GM18511 (cell line): ENCODE measurements around the gene TMIGD3.

ENCODE experiments used
- ATAC-seq: cut with Tn5 transposase; IDR thresholded peaks from one replicate; pipeline ENCODE4 v1.9.1; 2021; ENCODE audit warnings: mild to moderate bottlenecking, moderate library complexity; ENCODE audit not compliant: unreplicated experiment

Gene TMIGD3

DNA sequence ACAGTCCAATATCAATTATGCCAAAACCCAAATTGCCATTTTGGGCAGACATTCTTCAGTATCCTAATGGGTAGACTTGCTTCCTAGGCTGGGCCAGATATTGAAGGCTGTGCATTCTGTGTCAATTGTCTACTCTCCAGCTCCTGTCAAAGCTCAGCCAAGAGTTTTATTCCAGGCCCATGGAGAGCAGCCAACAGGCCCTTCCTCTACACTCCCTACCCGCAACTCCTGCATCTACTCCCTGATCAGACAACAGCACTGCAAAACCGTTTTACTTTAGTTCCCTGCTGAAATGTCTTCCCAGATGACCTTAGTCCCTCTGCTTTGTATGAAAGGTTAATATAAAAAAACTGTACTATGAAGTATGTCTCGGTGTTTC lies 6.6 kb upstream of the TMIGD3 start:
- no peak for ATAC-seq

DNA sequence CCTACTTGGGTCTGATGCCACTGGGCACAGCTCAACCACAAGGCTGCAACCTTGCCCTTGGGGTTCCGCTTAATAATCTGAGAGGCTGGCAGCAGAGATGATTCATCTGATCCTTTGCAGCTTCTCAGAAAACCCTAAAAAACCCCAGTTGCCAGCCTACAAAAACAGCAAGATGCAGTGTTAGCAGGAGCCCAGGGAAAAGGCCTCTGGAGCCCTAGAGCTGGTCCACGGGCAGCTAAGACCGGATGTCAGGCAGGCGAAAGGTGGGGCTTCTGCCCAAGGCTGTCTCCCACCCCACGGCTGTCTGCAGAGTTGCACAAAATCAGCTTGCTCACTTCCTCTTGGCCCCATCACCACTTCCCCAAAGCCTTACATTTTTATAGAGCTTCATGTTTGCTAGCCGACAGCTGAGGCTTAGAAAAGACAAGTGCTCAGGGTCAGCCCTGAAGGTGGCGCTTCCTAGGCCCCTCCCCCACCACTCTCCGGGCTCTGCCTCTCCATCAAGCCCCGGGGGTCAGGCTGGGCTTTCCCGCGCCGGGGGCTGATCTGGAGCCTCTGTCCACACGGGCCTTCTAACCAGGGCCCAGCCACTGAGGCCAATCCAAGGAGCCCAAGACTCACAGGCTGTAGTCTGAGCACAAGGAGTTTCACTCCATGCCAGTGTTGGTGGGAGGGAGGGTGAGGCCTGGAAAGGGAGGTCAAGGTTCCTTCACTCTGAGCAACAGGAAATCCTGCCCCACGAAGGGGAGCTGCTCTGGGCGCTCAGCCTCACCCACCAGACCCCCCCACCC lies 4.2 kb upstream of the TMIGD3 start:
- peak; percentile 68 for ATAC-seq

DNA sequence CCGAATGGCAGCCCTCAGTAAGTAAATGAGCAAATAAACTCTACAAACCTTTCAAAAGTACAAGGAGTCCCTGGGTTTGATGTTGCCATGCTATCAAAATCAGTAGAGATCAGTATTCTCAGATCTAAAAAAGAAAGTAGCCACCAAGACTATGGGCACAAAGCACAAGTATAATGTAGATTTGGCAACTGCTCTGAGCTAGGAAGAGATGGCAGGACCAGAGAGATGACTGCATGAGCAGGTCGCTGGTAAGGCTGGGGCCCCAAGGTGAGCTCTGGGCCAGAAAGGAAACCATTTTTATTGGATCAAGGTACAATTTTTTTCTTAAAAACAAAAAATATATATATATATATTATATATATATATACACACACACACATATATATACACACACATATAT lies 3.1 kb upstream of the TMIGD3 start:
- no peak for ATAC-seq

DNA sequence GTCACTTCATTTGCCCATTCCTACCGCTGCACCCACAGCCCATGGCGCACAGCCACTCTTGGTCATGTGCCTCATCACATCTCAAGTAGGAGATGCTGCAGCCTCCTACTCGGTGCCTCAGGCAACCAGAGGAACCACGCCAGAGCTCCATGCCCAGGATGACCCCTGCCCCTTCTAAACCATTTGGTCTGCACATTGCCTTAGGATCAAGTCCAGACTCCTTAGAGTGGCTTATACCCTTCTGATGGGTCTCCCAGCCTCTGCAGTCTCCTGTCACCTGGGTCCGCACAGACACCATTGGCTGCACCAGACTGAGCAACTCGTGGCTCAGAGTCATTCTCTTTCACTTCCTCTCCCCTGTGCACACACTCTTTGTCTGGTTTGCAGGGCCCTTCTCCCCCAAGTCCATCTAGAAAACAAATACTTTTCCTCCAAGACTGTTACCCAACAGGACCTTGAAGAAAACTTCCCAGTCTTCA lies 2.2 kb upstream of the TMIGD3 start:
- ATAC-seq, result peak; percentile 60

DNA sequence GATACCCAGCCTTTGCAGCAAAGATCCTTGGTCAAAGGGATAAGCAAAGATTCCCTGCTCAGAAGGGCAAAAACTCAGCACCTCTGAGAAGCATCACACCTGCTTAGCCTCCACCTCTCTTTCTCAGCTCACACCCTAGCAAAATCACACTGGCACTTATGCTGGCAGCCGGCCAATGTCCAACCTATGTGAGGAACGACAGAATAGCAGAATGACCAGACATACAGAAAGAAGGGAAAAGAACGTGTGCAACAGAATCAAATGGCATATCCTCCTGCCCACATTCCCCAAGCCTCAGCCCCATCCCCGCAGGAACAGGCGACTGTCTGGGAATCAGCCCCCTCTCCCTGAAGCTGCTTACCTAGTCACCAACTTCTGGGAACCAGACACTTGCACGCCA lies 664 bp upstream of the TMIGD3 start:
- no peak for ATAC-seq

DNA sequence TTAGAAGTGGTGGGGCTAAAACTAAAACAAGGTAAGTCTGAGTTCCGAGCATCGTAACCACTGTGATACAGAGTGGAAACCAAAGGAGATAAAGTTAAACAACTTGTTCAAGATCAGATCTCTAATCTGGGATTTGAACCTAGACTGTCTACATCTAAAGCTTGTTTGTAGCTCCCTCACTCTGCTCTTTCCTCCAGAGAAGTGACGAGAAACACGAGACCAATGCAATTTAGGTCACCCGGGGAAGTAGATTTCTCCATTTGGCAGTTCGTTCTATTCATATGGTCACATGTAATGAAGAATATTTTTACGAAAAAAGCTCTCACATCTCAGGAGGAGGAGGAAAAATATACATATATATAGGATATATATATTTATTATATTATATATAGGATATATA lies 1.8 kb downstream of the TMIGD3 start:
- no peak for ATAC-seq

DNA sequence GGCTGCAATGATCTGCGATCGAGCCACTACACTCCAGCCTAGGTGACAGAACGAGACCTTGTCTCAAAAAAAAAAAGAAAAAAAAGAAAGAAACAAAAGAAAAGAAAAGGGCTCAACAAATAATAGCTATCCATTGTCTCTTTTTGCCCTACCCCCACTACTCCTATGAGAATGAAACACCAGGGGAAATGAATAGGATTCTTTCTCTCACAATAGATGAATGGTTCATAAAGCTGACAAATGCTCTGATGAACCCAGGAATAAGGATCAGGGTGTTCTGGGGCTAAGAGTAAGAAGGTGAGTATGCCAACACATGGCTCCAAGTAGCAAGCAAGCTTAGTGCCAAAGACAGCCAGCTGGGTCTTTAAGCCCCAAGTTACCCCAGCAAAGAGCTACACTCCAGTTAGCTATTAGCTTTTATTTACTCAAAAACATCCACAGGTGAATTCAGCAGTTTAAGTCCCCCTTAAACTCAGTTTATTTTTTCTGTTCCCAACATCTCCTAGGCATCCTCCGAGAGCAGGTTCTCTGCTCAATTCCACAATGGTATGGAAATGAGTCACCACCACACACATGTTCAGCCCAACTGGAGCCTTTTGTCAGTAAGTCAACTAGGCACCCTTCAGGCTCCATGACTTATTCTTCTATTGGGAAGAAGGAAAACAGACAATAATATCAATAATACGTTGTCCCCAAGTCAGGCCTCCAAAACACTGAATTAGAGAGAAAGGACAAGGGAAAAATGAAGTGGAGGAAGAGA lies 4.2 kb downstream of the TMIGD3 start:
- ATAC-seq, result no peak

DNA sequence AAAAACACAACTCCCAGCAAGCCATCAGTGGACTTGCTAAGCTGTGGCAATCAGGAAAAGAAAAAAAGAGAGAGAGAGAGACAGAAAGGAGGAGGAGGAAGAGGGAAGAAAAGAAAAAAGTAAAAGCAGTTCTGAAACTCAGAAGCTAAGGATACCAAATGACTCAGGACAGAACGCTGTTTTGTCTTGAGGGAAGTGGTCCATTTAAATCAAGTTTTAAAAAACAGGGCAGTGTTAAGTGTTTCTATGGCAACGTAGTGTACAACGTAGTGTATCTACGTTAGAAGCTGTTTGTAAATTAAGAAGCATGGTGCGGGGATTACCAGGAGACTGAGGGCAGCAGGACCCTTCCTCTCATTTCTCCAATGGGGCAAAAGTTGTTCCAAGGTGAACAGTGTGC lies 5.8 kb downstream of the TMIGD3 start:
- no peak for ATAC-seq

DNA sequence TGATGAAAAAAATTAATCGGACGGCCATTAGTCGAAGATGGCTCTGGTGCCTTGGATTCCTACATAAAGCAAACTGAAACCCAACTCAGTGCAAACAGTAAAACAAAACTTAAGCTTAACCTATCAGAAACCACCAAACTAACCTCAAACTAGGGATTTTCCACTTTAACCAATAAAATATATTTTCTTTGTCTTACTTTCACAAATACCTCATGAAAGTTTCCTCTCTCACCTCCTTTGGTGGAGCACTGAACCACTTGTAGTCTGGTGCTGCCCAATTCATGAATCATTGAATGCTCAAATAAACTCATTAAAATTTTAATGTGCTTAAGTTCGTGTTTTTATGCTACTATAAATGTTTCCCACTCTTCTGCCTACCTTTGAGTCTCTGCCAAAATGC lies 7.0 kb downstream of the TMIGD3 start:
- ATAC-seq, result no peak

DNA sequence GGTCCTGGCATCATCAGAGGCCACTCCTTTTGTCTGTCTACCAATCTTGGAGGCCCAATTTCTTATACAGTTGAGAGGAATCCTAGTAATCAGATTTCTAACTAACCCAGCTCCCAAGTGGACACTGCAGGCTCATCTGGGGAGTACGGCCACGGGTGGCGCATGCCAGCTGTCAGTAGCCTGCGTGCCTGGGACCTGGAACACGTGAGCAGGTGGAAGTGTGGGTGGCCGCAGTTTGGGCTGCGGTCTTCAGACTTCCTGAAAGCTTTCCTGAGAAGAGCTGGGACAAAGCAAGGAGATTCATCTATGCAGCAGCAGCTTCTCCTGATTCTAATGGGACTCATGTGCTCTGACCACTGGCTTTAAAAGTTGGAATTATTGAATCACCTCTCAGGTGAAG lies 12.4 kb downstream of the TMIGD3 start:
- ATAC-seq, result no peak

DNA sequence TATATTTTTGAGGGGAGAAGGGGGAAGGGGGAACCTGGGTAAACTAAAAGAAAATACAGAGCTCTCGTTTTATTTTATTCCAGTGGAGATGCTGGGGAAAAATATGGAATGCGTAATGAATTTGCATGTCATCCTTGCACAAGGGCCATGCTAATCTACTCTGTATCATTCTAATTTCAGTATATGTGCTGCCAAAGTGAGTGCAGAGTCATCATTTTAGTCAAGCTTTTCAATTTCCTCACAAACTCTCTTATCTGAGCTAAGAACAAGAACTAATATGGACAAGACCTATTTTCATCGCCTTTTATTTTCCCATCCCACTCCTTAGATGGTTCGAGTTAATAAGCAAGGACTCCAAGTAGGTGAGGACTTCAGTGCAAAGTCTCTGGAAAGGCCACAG lies 13.2 kb downstream of the TMIGD3 start:
- ATAC-seq, result no peak

DNA sequence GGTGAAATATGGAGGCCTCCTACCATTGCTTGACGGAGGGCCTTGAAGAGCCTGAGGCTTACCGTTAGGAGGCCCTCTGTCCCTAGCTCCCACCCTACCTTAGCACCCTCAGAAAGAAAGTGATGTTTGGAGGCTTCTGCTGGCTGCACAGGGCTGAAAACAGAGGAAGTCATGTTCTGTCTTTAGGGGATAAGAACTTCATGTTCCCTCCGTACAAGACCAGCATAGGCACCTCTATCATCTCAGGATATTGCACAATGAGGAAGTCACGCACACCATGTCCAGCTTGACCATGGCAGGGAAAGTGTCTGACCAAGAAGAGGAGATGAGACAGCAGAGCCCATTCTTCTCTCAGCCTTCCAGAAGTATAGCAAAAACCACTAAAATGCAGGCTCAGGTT lies 13.8 kb downstream of the TMIGD3 start:
- ATAC-seq, result no peak

DNA sequence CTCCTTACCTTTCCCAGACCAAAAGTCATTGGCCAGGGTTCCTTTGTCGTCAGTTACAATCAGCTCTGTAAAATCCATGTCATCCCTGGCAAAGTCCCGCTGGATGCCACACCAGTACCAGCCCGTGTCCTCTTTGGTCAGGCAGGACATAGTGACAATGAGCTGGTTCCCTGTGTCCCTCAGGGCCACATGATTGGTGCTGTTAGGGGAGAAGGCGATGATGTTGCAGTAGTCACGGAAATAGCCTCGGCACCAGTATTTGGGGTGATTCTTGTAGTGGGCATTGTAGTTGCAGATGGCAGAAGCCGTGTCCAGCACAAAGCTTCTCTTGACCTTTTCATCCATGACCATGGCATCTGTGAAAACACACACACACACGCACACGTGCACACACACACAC lies 14.8 kb downstream of the TMIGD3 start:
- ATAC-seq, result no peak

DNA sequence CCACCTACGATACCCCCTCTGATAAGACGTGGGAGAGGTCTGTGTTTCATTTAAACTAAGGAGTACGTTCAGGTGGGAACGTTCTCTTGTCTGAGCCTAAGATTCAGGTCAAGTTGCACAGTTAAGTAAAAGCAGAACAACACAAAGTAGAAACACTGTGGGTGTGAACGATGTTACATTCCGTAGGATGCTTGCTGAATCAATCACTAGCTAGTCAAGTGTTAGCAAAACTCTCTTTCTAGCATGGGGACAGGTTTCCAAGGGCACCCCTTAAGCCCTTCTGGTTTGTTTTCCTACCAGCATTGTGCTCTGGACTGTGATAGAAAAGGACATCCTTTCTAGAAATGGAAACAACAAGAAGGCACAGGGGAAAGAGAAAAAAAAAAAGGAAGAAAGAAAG lies 16.3 kb downstream of the TMIGD3 start:
- no peak for ATAC-seq

DNA sequence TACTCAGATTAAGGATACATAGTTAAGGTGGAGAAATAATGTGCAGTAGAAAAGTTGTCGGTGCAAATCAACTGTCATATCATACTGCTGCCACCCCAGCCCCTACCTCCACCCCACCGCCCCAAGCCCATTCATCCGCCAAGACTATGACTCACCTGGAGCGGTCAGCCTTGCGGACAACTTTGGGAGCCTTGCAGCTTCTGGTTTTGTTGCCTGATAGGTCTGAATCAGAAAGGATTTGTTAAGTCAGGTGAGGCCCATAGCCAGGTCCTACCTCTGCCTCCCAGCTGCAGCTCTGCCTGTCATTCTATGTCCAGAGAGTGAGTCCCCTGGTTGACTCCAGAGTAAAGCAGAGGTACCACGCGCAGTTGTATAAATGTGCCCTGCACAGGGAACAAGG lies 17.0 kb downstream of the TMIGD3 start:
- no peak for ATAC-seq

DNA sequence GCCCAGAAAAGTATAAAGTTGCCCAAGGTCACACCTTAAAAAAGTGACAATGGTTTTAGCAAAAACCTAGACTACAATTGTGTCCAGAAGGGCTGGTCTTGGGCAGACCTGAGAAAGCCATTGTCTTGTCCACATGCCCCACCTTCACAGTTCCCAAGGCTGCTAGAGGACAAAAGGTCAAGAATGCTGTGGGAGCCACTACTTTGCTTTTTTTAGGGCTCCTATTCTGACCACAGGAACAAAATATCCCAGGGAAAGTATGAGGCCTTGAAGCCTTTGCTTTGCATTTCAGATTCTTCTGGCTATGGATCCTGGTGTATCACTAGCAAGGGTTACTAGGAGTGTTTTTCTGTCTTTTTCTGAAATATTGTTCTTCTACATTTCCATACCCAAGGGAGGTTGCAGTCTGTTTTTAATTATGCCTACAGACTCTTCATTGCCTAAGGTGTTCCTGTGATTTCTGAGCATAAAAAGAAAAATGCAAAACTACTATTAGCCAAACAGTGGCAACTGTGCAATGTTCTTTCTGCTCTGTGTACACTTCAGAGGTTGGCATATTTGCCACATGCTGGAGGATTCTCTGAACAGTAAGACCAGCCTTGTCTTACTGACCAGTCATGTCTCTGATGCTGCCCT lies 18.9 kb downstream of the TMIGD3 start:
- ATAC-seq, result no peak

DNA sequence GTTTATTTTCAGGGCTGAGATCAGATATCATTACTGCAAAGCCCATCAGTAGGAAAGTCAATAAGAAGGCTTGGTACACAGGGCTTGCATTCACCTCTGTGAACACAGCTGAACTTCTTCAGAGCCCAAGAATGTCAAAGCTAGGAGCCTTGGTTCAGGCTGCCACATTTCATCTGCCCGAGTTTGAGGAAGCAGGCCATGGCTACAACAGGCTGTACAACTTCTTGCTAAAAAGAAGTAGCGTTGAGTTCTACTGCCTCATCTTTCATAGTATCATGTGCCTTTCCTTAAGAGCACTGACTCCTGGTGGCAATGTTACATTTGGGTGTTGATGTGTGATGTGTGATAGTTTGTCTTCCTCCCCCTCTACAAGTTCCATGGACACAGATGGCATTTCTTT lies 19.6 kb downstream of the TMIGD3 start:
- no peak for ATAC-seq

DNA sequence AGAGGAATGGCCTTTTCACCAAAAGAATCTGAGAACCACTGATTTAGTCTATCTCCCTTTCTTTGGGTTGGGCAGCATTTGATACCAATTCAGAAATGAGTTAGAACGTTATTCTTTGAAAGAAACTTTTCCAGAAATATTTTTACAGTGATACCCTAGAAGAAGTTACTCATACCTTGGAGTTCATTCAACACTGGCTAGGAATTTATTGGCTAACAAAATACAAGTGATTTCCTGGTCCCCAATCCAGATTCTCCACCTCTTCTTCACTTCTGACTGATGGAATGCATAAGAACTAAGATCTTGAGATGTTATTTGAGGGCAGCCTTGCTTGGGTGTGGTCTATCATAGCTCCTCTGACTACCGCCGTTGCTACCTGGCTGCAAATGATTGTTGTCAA lies 20.3 kb downstream of the TMIGD3 start:
- no peak for ATAC-seq

DNA sequence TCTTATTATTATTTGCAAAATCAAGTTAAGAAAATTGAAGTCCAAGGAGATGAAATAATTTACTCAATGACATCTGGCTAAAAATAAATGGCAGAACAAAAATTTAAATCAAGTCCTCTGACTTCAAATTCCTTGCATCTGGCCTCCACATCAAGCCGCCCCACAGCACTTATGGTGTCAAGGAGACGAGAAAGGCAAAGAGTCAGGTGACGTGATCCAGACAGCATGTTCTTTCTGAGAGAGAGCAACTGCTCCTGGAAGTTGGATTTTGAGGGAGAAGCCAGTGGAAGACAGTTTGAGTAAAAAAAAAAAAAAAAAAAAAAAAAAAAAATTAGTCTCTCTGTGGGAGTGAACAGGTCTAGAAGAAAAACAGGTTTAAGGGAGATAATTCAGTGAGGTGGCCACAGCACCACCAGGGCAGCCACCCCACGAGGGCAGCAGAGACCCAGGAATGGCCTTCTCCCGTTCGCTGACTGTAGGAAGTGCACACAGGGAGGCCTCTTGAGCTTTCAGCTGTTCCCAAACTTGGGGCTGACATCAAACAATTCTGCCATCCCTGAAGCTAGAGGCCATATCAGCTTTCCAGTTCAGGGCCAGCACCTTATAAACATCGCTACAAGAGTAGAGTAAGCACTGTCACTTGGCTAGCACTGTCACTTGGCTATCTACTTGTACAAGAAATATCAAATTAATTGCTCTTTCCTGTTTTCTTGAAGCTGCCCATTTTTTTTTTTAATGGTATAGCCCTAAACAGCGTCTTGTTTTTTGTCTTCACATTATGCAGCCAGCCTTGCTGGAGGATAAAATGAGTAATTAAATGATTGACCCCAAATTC lies 21.8 kb downstream of the TMIGD3 start:
- ATAC-seq, result no peak

DNA sequence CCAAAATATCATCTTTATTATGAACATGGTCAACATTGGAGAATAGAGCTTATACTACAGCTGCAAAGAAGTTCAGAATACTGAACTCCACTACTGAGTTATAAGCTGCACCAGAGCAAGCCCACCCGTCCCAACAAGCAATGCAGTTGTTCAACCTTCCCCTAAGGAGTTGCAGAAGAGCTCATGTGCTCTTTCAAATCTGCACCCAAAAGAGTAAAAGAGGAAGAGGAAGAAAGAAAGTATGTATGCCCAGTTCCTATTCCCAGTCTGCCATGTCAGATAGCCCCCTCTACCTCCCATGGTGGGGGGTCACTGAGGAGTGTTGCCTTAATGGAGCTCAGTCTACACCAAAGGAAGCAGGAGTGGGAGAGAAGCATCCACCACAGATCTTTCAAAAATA lies 22.8 kb downstream of the TMIGD3 start:
- no peak for ATAC-seq

DNA sequence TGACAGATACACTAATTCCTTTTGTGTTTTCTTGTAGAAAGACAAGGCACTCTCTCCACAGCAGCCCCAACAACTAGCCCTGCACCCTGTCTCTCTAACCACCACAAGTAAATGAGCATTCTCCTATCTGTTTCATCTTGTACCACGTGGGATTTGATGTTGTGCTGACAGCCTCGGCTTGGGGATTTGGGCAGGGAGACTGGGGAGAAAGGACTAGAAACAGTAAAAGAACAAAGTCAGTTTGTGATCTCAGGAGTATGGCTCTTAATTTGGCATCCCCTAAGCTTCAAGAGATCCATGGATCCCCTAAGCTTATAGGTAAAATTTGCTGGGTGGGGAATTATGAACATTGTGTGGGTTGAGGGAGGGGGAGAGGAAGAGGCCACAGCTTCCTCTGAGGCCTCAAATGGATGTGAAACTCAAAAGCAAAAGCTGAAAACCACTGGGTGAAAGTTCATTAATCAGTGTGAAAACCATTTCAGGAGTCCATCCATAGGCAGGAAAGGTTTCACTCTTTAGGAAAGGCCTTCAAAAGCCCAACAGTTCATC lies 26.6 kb downstream of the TMIGD3 start:
- ATAC-seq, result peak; percentile 81
